Peyer's patch (tissue), 4 donors: ENCODE measurements around the gene NETO2. TPM values are rescaled to one million over a fixed set of nuclear protein-coding genes. Genes with fewer than 3 reads are reported as not detected.
"Not testable (repeated sequence)": the region's sequence is repeated elsewhere in the genome, so short reads cannot be mapped to it uniquely, and the experiment has no call there.

Experiments used
- DNase-seq, 3 donors: peaks; one replicate each; pipeline ENCODE4 v3.0.0-alpha.2; 2017 to 2019
- H3K27ac ChIP-seq, 4 donors: fragments of 200-600 bp; sonication (generic); one replicate each; pipeline ENCODE4 v1.5.1; 2016 to 2019
- H3K27me3 ChIP-seq, 2 donors: fragments of 200-600 bp; sonication (generic); one replicate each; pipeline ENCODE4 v1.5.1; 2019
- H3K36me3 ChIP-seq, 3 donors: fragments of 200-600 bp; sonication (generic); one replicate each; pipeline ENCODE4 v1.5.1; 2016 to 2019
- H3K4me1 ChIP-seq, 4 donors: fragments of 200-600 bp; sonication (generic); one replicate each; pipeline ENCODE4 v1.5.1; 2016 to 2019
- H3K4me3 ChIP-seq, 4 donors: fragments of 200-600 bp; sonication (generic); 1 replicate in 3 of 4; 2 replicates in 1 of 4; pipeline ENCODE4 v1.5.1; 2016 to 2019; ENCODE audit warnings: mild to moderate bottlenecking in 1 of 4
- H3K9me3 ChIP-seq, 4 donors: fragments of 200-600 bp; sonication (generic); one replicate each; pipeline ENCODE4 v1.5.1; 2016 to 2019; ENCODE audit warnings: mild to moderate bottlenecking in 1 of 4
- CTCF ChIP-seq, 6 experiments: fragments of 450-650 bp in 4 of 6; fragments of 200-600 bp in 2 of 6; sonication (generic) in 1 of 6; IDR thresholded peaks; one replicate each; pipeline ENCODE4 v1.5.1; 2017 to 2019; ENCODE audit warnings: antibody characterized with exemption in 6 of 6, mild to moderate bottlenecking in 3 of 6, moderate library complexity in 1 of 6
- POLR2A ChIP-seq, 2 donors: fragments of 450-650 bp; IDR thresholded peaks; one replicate each; pipeline ENCODE4 v1.5.1; 2017; ENCODE audit warnings: antibody characterized with exemption in 2 of 2, mild to moderate bottlenecking in 2 of 2, moderate library complexity in 2 of 2
- total RNA-seq, 4 donors: library from RNA; depleted of rRNA; stranded (reverse); fragments of >200 nt; gene quantifications; one replicate each; pipeline ENCODE4 v1.1.0, GENCODE V29; 2016

Gene NETO2
- total RNA-seq, result 1 to 10 TPM; 1.7 to 9.9 (median 5.7) TPM

DNA sequence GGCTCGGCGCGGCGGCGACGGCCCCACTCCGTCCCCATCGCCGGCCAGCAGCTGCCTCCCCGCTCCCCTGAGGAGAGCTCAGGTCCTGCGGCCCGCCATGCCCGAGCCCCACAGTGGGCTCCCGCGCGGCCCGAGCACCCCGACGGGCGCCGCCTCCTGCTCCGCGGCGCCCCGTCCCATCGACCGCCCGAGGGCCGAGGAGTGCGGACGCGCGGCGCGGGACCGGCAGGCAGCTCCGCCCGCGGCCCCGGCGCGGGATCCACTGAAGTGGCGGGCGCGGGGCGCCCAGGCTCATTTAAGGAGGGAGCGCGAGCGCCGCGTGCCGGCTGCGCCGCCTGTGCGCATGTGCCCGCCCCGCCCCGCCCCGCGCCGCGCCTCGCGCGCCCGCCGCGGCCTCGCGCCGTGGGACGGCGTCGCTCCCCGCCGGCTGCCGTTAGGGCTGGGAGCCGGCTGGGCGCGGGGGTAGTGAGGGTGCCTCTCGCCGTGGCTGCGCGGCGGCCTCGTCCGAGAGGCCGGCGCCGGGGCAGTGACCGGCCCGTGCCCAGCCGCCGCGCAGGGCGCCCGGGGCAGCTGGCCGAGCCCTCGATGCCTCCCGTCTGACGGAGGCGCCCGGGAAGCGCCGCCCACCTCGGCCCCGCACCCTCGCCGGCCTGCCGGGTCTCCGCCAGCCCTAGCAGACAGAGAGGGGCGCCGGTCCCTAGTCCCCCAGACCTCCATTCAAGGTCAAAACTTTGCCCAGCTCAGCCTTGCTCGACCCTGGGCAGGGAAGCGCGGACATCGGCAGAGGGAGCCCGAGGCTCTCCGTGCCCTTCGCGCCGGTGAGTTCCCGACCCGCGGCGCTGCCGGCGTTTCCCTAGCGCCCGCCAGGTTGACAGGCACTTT is at the start of gene NETO2:
NETO2 (minus strand) TSS at position 269 of the 882 bp plus-strand sequence. CDS start 333 bp downstream, outside the sequence.
- H3K27ac ChIP-seq, result peak within 1 kb of the TSS; percentile 44 to 82 (median 57)

GRCh38 chr16:47182318-47182717 is 38.6 kb upstream of the NETO2 start:
- Histone ChIP-seq H3K4me1 (no peaks in the 10 kb centered on the region), H3K27ac (no peak overlapping the region), H3K4me3 (no peak overlapping the region), H3K27me3 (no peaks in the 10 kb centered on the region), H3K36me3 (no peaks in the 10 kb centered on the region), H3K9me3 (no peaks in the 10 kb centered on the region)
- no peak for DNase-seq
- TF ChIP-seq POLR2A (IDR thresholded peaks at IDR 0.05) (no peak), CTCF (IDR thresholded peaks at IDR 0.05) (no peak)

More for the DNA sequence above, at the start of gene NETO2:
- DNase-seq, result peak; percentile 50 to 83 (median 73)
- Histone ChIP-seq H3K27me3 (no peaks in the 10 kb centered on the region), H3K36me3 (no peaks in the 10 kb centered on the region), H3K4me3 (peak within 1 kb of the TSS; percentile 55 to 75 (median 66)), H3K9me3 (no peaks in the 10 kb centered on the region), H3K4me1 (peaks cover 0 to 14% (median 3%) of the 10 kb centered on the region in 4 donors)
- TF ChIP-seq POLR2A (IDR thresholded peaks at IDR 0.05) (no peak), CTCF (IDR thresholded peaks at IDR 0.05) (peak in 4 of 6 experiments; percentile 40 to 50 (median 46))

DNA sequence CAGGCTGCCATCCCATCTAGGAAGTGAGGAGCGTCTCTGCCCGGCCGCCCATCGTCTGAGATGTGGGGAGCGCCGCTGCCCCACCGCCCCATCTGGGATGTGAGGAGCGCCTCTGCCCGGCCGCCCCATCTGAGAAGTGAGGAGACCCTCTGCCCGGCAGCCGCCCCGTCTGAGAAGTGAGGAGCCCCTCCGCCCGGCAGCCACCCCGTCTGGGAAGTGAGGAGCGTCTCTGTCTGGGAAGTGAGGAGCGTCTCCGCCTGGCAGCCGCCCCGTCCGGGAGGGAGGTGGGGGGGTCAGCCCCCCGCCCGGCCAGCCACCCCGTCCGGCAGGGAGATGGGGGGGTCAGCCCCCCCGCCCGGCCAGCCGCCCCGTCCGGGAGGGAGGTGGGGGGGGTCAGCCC is 37.3 kb upstream of the NETO2 start:
- not testable (repeated sequence) for H3K4me3 ChIP-seq, H3K9me3 ChIP-seq, H3K4me1 ChIP-seq, H3K27ac ChIP-seq, H3K27me3 ChIP-seq, DNase-seq, H3K36me3 ChIP-seq

DNA sequence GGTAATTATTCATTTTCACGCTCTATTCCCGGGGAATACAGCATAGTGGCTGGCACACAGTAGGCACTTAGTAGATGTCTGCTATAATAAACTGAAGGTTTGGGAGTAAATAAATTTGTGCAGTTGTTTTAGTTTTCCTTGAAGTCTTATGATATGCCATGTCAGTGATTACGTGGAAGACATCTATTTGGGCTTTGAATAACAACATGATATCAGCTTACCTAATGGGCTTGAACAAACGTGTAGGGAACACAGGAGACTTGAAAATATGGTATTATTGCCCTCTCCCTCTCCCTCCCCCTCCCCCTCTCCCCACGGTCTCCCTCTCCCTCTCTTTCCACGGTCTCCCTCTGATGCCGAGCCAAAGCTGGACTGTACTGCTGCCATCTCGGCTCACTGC is 36.3 kb upstream of the NETO2 start:
- no peak overlapping the region for H3K27ac ChIP-seq
- H3K27me3 ChIP-seq, result no peaks in the 10 kb centered on the region
- H3K4me3 ChIP-seq, result no peak overlapping the region
- H3K4me1 ChIP-seq, result no peaks in the 10 kb centered on the region
- no peaks in the 10 kb centered on the region for H3K9me3 ChIP-seq
- TF ChIP-seq POLR2A (IDR thresholded peaks at IDR 0.05) (no peak), CTCF (IDR thresholded peaks at IDR 0.05) (no peak)
- no peaks in the 10 kb centered on the region for H3K36me3 ChIP-seq
- no peak for DNase-seq

- DNase-seq, result no peak
- no peaks in the 10 kb centered on the region for H3K4me1 ChIP-seq
- no peaks in the 10 kb centered on the region for H3K9me3 ChIP-seq
- no peaks in the 10 kb centered on the region for H3K36me3 ChIP-seq
- no peak overlapping the region for H3K4me3 ChIP-seq
- no peaks in the 10 kb centered on the region for H3K27me3 ChIP-seq
- no peak overlapping the region for H3K27ac ChIP-seq
- TF ChIP-seq CTCF (IDR thresholded peaks at IDR 0.05) (no peak), POLR2A (IDR thresholded peaks at IDR 0.05) (no peak)
Measured at GRCh38 chr16:47175152-47175551, 31.4 kb upstream of the NETO2 start.

GRCh38 chr16:47162670-47163420 is 19.1 kb upstream of the NETO2 start:
- no peak for TF ChIP-seq CTCF (IDR thresholded peaks at IDR 0.05)
- no peak overlapping the region for H3K4me3 ChIP-seq
- H3K27ac ChIP-seq, result no peak overlapping the region
- no peaks in the 10 kb centered on the region for H3K27me3 ChIP-seq
- no peaks in the 10 kb centered on the region for H3K4me1 ChIP-seq
- H3K9me3 ChIP-seq, result no peaks in the 10 kb centered on the region
- peaks cover 0 to 14% (median 0%) of the 10 kb centered on the region in 3 donors for H3K36me3 ChIP-seq
- DNase-seq, result no peak
